CD4-positive, alpha-beta T cell treated with Interleukin-10 for 1 hour (primary cell): ENCODE data around the gene CLDN19.
"Not testable (repeated sequence)": the region's sequence is repeated elsewhere in the genome, so short reads cannot be mapped to it uniquely, and the experiment has no call there.

ENCODE experiments used
- DNase-seq: peaks from one replicate; pipeline ENCODE4 v3.0.0-alpha.2; 2020

Gene CLDN19

GRCh38 chr1:42737257-42737656, 2.8 kb downstream of the CLDN19 start:
- DNase-seq, result peak; percentile 8

GRCh38 chr1:42736571-42737200, 3.4 kb downstream of the CLDN19 start:
- no peak for DNase-seq

- DNase-seq, result no peak
Observed at GRCh38 chr1:42736152-42736551, 3.9 kb downstream of the CLDN19 start.

- DNase-seq, result no peak
Observed at GRCh38 chr1:42735477-42736105, 4.4 kb downstream of the CLDN19 start.

GRCh38 chr1:42735056-42735455, 5.0 kb downstream of the CLDN19 start:
- DNase-seq, result no peak

- no peak for DNase-seq
Observed at GRCh38 chr1:42734201-42735035, 5.6 kb downstream of the CLDN19 start.

GRCh38 chr1:42733415-42734200, 6.4 kb downstream of the CLDN19 start:
- no peak for DNase-seq

GRCh38 chr1:42732126-42732680, 7.8 kb downstream of the CLDN19 start:
- no peak for DNase-seq

- no peak for DNase-seq
Observed at GRCh38 chr1:42731585-42731984, 8.5 kb downstream of the CLDN19 start.

GRCh38 chr1:42730988-42731387, 9.0 kb downstream of the CLDN19 start:
- DNase-seq, result peak; percentile 25

- DNase-seq, result no peak
Observed at GRCh38 chr1:42730002-42730401, 10.0 kb downstream of the CLDN19 start.

GRCh38 chr1:42725820-42726219, 14.2 kb downstream of the CLDN19 start:
- not testable (repeated sequence) for DNase-seq

GRCh38 chr1:42723511-42723910, 16.5 kb downstream of the CLDN19 start:
- DNase-seq, result no peak

- DNase-seq, result not testable (repeated sequence)
Observed at GRCh38 chr1:42722403-42722802, 17.6 kb downstream of the CLDN19 start.

GRCh38 chr1:42721926-42722325, 18.1 kb downstream of the CLDN19 start:
- DNase-seq, result no peak

- DNase-seq, result no peak
Observed at GRCh38 chr1:42720868-42721267, 19.2 kb downstream of the CLDN19 start.

GRCh38 chr1:42714441-42714840, 25.6 kb downstream of the CLDN19 start:
- not testable (repeated sequence) for DNase-seq

GRCh38 chr1:42713293-42713692, 26.7 kb downstream of the CLDN19 start:
- no peak for DNase-seq

GRCh38 chr1:42712808-42713207, 27.2 kb downstream of the CLDN19 start:
- not testable (repeated sequence) for DNase-seq

- no peak for DNase-seq
Observed at GRCh38 chr1:42703888-42704464, 36.1 kb downstream of the CLDN19 start.

GRCh38 chr1:42700006-42700405, 40.0 kb downstream of the CLDN19 start:
- no peak for DNase-seq

GRCh38 chr1:42698081-42698813, 41.8 kb downstream of the CLDN19 start:
- DNase-seq, result no peak
